ENCODE results near the gene CEP72. TPM values are rescaled to one million over a fixed set of nuclear protein-coding genes. Genes with fewer than 3 reads are reported as not detected.
A peak's percentile ranks its signal among the peaks of the same experiment; 100 is the strongest.

The CEP72 gene
- total and polyA plus RNA-seq, 11 donors: 0.58 to 4.1 (median 1.6) TPM

DNA sequence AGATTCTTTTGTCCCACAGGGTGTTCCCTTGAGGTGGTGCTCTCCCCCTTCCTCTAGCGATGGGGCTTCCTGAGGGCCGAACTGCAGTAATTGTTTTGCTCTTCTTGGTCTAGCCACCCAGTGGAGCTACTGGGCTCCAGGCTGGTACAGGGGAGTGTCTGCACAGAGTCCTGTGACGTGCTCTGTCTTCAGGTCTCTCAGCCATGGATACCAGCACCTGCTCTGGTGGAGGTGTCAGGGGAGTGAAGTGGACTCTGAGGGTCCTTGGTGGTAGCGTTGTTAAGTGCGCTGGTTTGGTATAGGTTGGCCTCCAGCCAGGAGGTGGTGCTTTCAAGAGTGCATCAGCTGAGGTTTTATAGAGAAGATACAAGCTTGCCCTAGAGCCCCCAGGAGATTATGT lies 20.4 kb upstream of the CEP72 start:
- WGBS, 4 donors: 70 to 77% (median 74%) methylated on average over 5 of the region's 5 CpGs
- H3K36me3 ChIP-seq: no peaks in the 10 kb centered on the region
- H3K9me3 ChIP-seq: no peaks in the 10 kb centered on the region
- no peak overlapping the region for H3K27ac ChIP-seq
- no peaks in the 10 kb centered on the region for H3K4me1 ChIP-seq
- H3K27me3 ChIP-seq: peaks cover 0 to 45% (median 18%) of the 10 kb centered on the region in 9 donors
- ATAC-seq (no peak), DNase-seq (no peak)
- no peak overlapping the region for H3K4me3 ChIP-seq
- intact Hi-C loops (cut with DNase I): no loop called here
- TF ChIP-seq, protein P1, sequence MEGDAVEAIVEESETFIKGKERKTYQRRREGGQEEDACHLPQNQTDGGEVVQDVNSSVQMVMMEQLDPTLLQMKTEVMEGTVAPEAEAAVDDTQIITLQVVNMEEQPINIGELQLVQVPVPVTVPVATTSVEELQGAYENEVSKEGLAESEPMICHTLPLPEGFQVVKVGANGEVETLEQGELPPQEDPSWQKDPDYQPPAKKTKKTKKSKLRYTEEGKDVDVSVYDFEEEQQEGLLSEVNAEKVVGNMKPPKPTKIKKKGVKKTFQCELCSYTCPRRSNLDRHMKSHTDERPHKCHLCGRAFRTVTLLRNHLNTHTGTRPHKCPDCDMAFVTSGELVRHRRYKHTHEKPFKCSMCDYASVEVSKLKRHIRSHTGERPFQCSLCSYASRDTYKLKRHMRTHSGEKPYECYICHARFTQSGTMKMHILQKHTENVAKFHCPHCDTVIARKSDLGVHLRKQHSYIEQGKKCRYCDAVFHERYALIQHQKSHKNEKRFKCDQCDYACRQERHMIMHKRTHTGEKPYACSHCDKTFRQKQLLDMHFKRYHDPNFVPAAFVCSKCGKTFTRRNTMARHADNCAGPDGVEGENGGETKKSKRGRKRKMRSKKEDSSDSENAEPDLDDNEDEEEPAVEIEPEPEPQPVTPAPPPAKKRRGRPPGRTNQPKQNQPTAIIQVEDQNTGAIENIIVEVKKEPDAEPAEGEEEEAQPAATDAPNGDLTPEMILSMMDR (IDR thresholded peaks at IDR 0.05): no peak
- TF ChIP-seq POLR2A (IDR thresholded peaks at IDR 0.05): no peak

DNA sequence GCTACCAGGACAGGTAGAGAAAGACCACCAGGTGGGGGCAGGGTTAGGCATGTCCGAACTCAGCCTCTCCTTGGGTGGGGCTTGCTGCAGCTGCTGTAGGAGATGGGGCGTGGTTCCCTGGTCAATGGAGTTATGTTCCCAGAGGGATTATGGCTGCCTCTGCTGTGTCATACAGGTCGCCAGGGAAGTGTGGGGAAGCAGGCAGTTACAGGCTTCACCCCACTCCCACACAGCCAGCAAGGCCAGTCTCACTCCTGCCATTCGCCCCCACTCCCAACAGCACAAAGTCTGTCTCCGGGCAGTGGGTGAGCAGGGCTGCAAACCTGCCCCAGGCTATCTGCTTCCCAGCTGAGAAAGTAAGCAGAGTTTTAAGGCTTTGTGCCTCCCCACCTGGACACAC lies 20.0 kb upstream of the CEP72 start:
- no peaks in the 10 kb centered on the region for H3K9me3 ChIP-seq
- H3K4me3 ChIP-seq: no peak overlapping the region
- no peaks in the 10 kb centered on the region for H3K36me3 ChIP-seq
- intact Hi-C loops (cut with DNase I): no loop called here
- no peaks in the 10 kb centered on the region for H3K4me1 ChIP-seq
- TF ChIP-seq, protein P1 (IDR thresholded peaks at IDR 0.05): no peak
- no peak for TF ChIP-seq POLR2A (IDR thresholded peaks at IDR 0.05)
- H3K27me3 ChIP-seq: peaks cover 0 to 44% (median 18%) of the 10 kb centered on the region in 9 donors
- DNase-seq: no peak
- ATAC-seq: no peak
- 50 to 67% (median 65%) methylated on average over 3 to 5 of the region's 5 CpGs for WGBS, 4 donors
- no peak overlapping the region for H3K27ac ChIP-seq

DNA sequence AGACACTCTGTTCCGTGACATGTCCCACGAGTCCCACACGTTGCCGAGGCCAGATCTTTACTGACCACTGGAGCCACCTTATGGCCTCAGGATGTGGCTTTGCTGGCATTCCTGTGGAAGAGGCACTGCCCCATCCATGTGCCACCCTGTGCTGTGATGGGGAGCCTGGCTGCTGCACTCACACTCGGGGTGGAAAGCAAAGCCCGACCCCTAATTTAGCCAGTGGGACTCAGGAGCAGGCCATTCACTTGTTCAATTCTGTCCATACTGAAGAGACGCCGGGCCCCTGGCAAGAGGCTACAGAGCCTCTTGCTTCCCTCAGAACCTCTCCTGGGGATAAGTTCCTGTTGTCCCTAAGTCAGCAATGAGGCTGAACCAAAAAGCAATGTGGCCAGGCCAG lies 18.6 kb upstream of the CEP72 start:
- Histone ChIP-seq H3K4me1 (no peaks in the 10 kb centered on the region), H3K27ac (no peak overlapping the region), H3K9me3 (no peaks in the 10 kb centered on the region), H3K4me3 (no peak overlapping the region), H3K36me3 (no peaks in the 10 kb centered on the region), H3K27me3 (peaks cover 0 to 49% (median 18%) of the 10 kb centered on the region in 9 donors)
- ATAC-seq (no peak), DNase-seq (peak in 2 of 5 donors; percentile 1 to 7)
- no peak for TF ChIP-seq POLR2A (IDR thresholded peaks at IDR 0.05)
- TF ChIP-seq, protein P1 (IDR thresholded peaks at IDR 0.05): no peak
- intact Hi-C loops (cut with DNase I): no loop called here
- 77 to 79% (median 77%) methylated on average over 8 of the region's 8 CpGs for WGBS, 4 donors

DNA sequence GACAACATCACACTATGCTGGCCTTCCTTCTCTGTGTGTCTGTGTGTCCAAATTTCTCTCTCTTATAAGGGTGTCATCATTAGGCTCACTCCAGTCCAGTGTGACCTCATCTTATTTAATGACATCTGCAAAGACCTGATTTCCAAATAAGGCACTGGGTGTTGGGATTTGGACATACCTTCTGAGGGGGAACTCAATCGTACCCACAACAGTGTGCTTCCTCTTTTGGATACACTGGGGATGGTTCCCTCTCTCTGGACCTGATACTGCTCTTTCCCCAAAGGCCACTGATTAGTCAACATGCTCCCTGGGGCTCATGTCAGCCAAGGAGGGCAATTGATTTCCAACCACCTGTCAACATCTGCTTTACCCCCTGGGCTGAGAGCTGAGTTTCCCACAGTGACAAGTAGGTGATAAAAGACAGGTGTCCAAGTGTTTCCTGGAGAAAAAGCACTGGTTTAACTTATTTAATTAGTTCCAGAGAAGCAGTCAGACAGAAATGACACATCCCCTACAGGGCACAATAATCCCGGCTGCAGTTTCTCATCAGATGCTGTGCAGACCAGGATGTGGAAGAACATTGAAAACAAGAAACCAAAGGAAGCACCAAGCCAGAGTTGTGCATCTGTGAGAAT lies 17.8 kb upstream of the CEP72 start:
- H3K4me1 ChIP-seq: no peaks in the 10 kb centered on the region
- ATAC-seq: no peak
- H3K27me3 ChIP-seq: peaks cover 0 to 57% (median 18%) of the 10 kb centered on the region in 9 donors
- H3K9me3 ChIP-seq: no peaks in the 10 kb centered on the region
- no peaks in the 10 kb centered on the region for H3K36me3 ChIP-seq
- 34 to 42% (median 37%) methylated on average over 2 of the region's 2 CpGs for WGBS, 4 donors
- intact Hi-C loops (cut with DNase I): no loop called here
- H3K4me3 ChIP-seq: no peak overlapping the region
- H3K27ac ChIP-seq: no peak overlapping the region
- TF ChIP-seq POLR2A (IDR thresholded peaks at IDR 0.05): no peak
- TF ChIP-seq, protein P1 (IDR thresholded peaks at IDR 0.05): no peak
- peak in 1 of 5 donors; percentile 2 for DNase-seq

Data from heart left ventricle (tissue), 16 donors.